LNCaP clone FGC (cell line): ENCODE data around the gene DCDC2C.

ENCODE experiments used
- DNase-seq: peaks from one replicate; pipeline ENCODE4 v3.0.0-alpha.2; 2011; ENCODE audit warnings: low read depth
- H3K4me3 ChIP-seq: 2 replicates; pipeline ENCODE4 v1.5.1; 2011; ENCODE audit warnings: mild to moderate bottlenecking, low read depth, low read length, control low read depth
- CTCF ChIP-seq: IDR thresholded peaks from 2 replicates; pipeline ENCODE4 v1.5.1; 2012; ENCODE audit warnings: mild to moderate bottlenecking; ENCODE audit not compliant: control insufficient read depth, insufficient read depth; ENCODE audit errors: extremely low read depth

Gene DCDC2C

DNA sequence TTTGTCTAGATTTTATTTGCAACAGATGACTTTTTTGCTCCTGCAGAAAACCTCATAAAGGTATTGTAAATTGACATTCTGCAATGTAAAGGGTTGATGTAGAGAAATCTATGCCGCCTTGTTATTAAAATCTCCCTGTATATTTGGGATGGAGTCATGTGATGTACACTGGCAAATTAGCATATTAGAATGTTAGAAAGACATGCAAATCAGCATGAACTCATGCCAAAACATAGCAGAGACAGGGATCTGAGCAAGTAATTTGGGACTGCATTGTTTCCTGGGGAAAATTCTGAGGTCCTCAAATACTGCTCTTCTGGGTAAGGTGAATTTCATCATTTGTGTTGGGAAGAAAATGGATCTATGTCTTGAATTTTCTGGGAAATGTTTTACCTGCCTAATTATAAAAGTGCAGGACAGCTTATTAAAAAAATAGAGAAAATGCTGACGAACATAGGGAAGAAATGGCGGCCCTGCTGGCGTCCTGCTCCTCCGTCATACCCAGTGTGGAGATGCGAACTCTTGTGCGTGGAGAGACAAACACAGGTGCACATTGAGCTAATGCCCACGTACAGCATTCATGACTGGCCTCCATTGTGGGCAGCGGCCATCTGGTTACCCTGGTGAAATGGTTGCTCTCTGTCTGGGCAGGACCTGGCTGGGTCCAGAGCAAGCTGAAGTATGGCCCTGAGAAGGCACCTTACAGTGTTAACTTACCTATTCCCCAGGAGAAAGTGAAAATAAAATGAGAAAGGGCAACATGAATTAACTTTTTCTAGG, 29.1 kb upstream of the DCDC2C start:
- no peak for DNase-seq
- H3K4me3 ChIP-seq = no peak overlapping the region
- no peak for TF ChIP-seq CTCF

GRCh38 chr2:3675687-3676086, 27.7 kb upstream of the DCDC2C start:
- DNase-seq = no peak
- no peak overlapping the region for H3K4me3 ChIP-seq
- TF ChIP-seq CTCF = no peak

- H3K4me3 ChIP-seq = no peak overlapping the region
- DNase-seq = no peak
- TF ChIP-seq CTCF = no peak
These were observed 25.9 kb upstream of the DCDC2C start for GRCh38 chr2:3677436-3677835.

- H3K4me3 ChIP-seq = no peak overlapping the region
- TF ChIP-seq CTCF = no peak
- no peak for DNase-seq
These were observed 25.2 kb upstream of the DCDC2C start for GRCh38 chr2:3678212-3678611.

DNA sequence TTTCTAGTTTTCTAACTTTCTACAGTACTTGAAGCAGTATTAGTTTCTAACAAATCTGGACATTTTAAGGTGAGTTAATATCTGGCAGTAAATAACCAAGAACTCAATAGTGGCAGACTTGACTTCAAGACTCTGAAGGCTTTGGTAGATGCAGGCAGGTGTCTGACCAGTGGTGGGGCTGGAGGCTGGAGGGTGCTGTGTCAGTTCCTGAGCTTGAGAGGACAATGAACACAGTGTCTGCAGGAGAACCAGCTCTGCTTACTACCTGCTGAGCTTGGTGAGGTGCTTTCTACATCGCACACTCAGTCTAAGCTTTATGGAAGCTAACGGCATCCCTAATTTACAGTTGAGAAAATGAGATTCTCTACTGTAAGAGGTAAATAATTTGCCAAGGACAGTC, 24.2 kb upstream of the DCDC2C start:
- no peak overlapping the region for H3K4me3 ChIP-seq
- no peak for DNase-seq
- TF ChIP-seq CTCF = no peak

DNA sequence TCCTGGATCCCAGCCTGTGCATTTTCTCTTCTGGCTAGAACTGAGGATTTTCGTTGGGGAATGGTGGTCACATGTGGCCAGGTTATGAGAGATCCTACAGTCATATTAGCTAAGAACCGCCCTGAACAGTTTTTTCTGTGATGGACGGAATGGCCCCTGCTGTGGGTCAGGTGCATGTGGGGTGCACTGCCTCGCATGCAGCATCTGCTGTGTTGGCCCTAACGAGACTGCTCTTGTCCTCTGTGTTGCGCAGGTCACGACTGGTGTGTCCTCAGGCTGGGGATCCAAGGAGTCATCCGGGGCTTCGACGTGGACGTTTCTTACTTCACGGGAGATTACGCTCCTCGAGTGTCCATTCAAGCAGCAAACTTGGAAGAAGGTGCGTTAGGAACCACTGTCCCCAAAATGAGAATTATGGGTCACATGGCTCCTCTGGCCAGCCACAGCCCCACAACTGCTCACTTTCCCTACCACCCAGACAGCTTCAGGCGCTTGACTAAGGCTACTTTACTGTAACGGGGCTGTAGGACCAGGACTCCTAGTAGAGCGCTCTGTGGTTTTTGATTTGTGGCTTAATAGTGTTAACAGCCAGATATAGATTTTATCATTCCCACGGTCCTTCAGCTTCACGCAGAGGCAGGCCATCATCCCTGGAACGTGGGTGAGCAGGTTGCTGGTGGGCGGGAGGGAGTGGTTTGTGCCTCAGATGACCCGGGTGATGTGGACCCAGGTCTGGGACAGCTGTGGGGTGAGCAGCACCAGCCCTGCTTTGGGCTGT, 23.6 kb upstream of the DCDC2C start:
- no peak for DNase-seq
- no peak for TF ChIP-seq CTCF
- H3K4me3 ChIP-seq = no peak overlapping the region
